HepG2 (cell line): ENCODE measurements around the gene CALU. TPM values are rescaled to one million over a fixed set of nuclear protein-coding genes. Genes with fewer than 3 reads are reported as not detected.
A peak's percentile ranks its signal among the peaks of the same experiment; 100 is the strongest.

Experiments used
- CREM ChIP-seq, 2 experiments: sonication (generic) in 1 of 2; formaldehyde crosslinking in 1 of 2; IDR thresholded peaks; 2 replicates each; pipeline versions ENCODE4 v1.4.0 to v1.6.1; 2016 to 2020; ENCODE audit warnings: antibody characterized with exemption in 1 of 2, mild to moderate bottlenecking in 1 of 2, missing genetic modification reagents in 1 of 2
- FOSL1 ChIP-seq: sonication (generic); formaldehyde crosslinking; IDR thresholded peaks from 2 replicates; pipeline ENCODE4 v1.9.0; 2021; ENCODE audit warnings: missing genetic modification reagents, borderline replicate concordance
- FOXJ3 ChIP-seq: sonication (generic); formaldehyde crosslinking; IDR thresholded peaks from 2 replicates; pipeline ENCODE4 v1.4.0; 2020; ENCODE audit warnings: missing genetic modification reagents, mild to moderate bottlenecking, borderline replicate concordance
- GPN1 ChIP-seq: sonication (generic); formaldehyde crosslinking; IDR thresholded peaks from 2 replicates; pipeline ENCODE4 v1.5.1; 2020; ENCODE audit warnings: missing genetic modification reagents, borderline replicate concordance
- MIXL1 ChIP-seq: IDR thresholded peaks from 2 replicates; pipeline ENCODE4 v1.6.1; 2016
- NCOA2 ChIP-seq: sonication (generic); formaldehyde crosslinking; IDR thresholded peaks from 2 replicates; pipeline ENCODE4 v1.8.0; 2022; ENCODE audit warnings: inconsistent platforms
- NR2F1 ChIP-seq, 2 experiments: fragments of 450-650 bp in 1 of 2; formaldehyde crosslinking in 1 of 2; IDR thresholded peaks; 2 replicates each; pipeline versions ENCODE4 v1.5.0 to v1.6.1; 2016 to 2020; ENCODE audit warnings: mild to moderate bottlenecking in 1 of 2, missing compliant biosample characterization in 1 of 2, missing genetic modification reagents in 1 of 2, moderate library complexity in 1 of 2
- RARA ChIP-seq: IDR thresholded peaks from 2 replicates; pipeline ENCODE4 v1.6.1; 2016; ENCODE audit warnings: missing genetic modification reagents, missing compliant biosample characterization
- RCOR2 ChIP-seq: IDR thresholded peaks from 2 replicates; pipeline ENCODE4 v1.6.1; 2016; ENCODE audit warnings: missing biosample characterization, missing genetic modification reagents
- SRSF1 ChIP-seq: fragments of 200-400 bp; formaldehyde crosslinking; optimal IDR thresholded peaks from 2 replicates; pipeline ENCODE3; 2017; ENCODE audit warnings: mild to moderate bottlenecking, low read depth, low read length, moderate library complexity
- ZFP36L1 ChIP-seq: sonication (generic); formaldehyde crosslinking; IDR thresholded peaks from 2 replicates; pipeline ENCODE4 v1.8.0; 2022; ENCODE audit warnings: mild to moderate bottlenecking, missing genetic modification reagents, moderate library complexity
- ZNF7 ChIP-seq: IDR thresholded peaks from 2 replicates; pipeline ENCODE4 v1.6.1; 2016; ENCODE audit warnings: missing biosample characterization, missing genetic modification reagents
- ZNF713 ChIP-seq: sonication (generic); formaldehyde crosslinking; IDR thresholded peaks from 2 replicates; pipeline ENCODE4 v1.4.0; 2020; ENCODE audit warnings: mild to moderate bottlenecking, missing genetic modification reagents
- ZNF775 ChIP-seq: sonication (generic); formaldehyde crosslinking; IDR thresholded peaks from 2 replicates; pipeline ENCODE4 v1.4.0; 2020; ENCODE audit warnings: missing genetic modification reagents, mild to moderate bottlenecking, moderate library complexity, borderline replicate concordance
- polyA plus RNA-seq, 8 experiments: library from polyadenylated mRNA; depleted of rRNA in 3 of 8; stranded (reverse) in 7 of 8; unstranded in 1 of 8; fragments of >200 nt; fragmentation: Illumina TruSeq in 4 of 8; extraction: Trizol in 4 of 8; gene quantifications; 2 replicates each; pipeline versions ENCODE4 v1.2.1 to v1.2.3, GENCODE V29; 2011 to 2016; ENCODE audit warnings: low read depth in 4 of 8, missing spikeins in 1 of 8, mixed read lengths in 1 of 8; ENCODE audit not compliant: insufficient read depth in 1 of 8
- total RNA-seq, 5 experiments: library from RNA; depleted of rRNA; stranded (reverse); fragments of >200 nt; fragmentation: Illumina TruSeq; extraction: Trizol; gene quantifications; 2 replicates each; pipeline ENCODE4 v1.2.3, GENCODE V29; 2016; ENCODE audit warnings: low read depth in 1 of 5
- TF ChIP-seq, protein P1 (sequence below): sonication (generic); formaldehyde crosslinking; IDR thresholded peaks from 2 replicates; pipeline ENCODE4 v1.5.0; 2020; ENCODE audit warnings: mild to moderate bottlenecking, low read depth, missing genetic modification reagents, borderline replicate concordance
- TF ChIP-seq, protein P2 (sequence below): sonication (generic); formaldehyde crosslinking; IDR thresholded peaks from 2 replicates; pipeline ENCODE4 v1.5.0; 2020; ENCODE audit warnings: missing genetic modification reagents
- TF ChIP-seq, protein P3 (sequence below): sonication (generic); formaldehyde crosslinking; conservative IDR thresholded peaks from 2 replicates; pipeline ENCODE4 v1.4.0; 2020; ENCODE audit warnings: mild to moderate bottlenecking, missing genetic modification reagents, moderate library complexity
- TF ChIP-seq, protein P4 (sequence below): IDR thresholded peaks from 2 replicates; pipeline ENCODE4 v1.6.1; 2012; ENCODE audit warnings: low read depth, low read length, improper control_type of control experiment
- TF ChIP-seq, protein P5 (sequence below): IDR thresholded peaks from 2 replicates; pipeline ENCODE4 v1.6.1; 2012; ENCODE audit warnings: inconsistent platforms

CALU gene
- total and polyA plus RNA-seq, 2 of the 13 experiments (the other 11 are each of a cell fraction or from before 2014, with no cell fraction given): 198 to 252 TPM

DNA sequence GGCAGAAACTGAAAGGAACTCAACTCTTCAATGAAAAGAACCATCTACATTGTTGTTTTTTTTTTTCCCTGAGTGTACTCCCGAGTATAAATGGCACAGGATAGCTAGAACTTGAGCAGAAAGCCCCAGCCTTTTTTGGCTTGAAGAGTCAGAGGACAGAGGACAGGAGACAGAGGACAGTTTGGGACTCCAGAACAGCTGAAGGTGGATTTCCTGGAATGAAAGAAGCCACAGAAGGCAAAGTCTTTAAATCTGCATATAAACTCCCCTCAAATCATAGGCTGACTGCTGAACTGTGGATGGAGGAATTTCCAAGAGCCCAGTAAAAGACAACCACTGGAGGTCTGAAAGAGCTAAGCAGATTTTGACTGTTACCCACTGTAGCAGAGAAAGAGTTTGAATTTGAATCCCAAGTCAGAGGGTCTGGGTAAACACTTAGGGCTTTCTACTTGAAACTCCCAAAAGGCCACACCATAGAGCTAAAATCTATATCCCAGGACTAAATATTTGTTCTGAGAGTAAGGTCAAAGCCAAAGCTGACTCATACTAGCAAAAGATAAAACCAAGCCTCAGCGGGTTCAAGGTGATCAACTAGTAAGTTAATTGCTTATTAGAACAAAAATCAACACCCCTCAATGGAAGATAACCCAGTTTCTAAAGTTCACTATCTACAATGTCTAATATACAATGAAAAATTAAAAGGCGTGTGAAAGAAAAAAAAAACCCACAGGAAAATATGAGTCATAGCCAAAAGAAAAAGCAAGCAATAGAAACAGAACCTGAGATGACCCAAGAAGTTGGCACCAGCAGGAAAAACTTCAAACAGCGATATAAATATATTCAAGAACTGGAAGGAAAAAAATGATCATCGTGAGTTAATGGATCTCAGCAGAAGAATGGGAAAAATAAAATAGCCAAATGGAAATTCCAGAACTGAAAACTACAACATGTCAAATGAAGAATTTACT lies 38.3 kb downstream of the CALU start (continued):
- TF ChIP-seq GPN1 (no peak), ZNF7 (CRISPR knock-in tag) (peak; percentile 58; the same call in 1 of the 2 replicates), MIXL1 (peak; percentile 50; the same call in 1 of the 2 replicates), NCOA2 (peak; percentile 12; the same call in 1 of the 2 replicates), NR2F1 (CRISPR knock-in tag; IDR thresholded peaks at IDR 0.05) (peak in 1 of 2 experiments; percentile 49; a peak in 2 of 4 replicates), ZNF775 (CRISPR knock-in tag) (no peak), FOXJ3 (CRISPR knock-in tag) (0 out of 2 replicates have a peak, but pooled peaks have one; percentile 30), RARA (CRISPR knock-in tag) (peak; percentile 73), FOSL1 (CRISPR knock-in tag) (peak; percentile 80; the same call in 1 of the 2 replicates), CREM (IDR thresholded peaks at IDR 0.05) (no peak; the same call in 1 of the 2 replicates), CREM (CRISPR knock-in tag; IDR thresholded peaks at IDR 0.05) (no peak), RCOR2 (CRISPR knock-in tag) (no peak), SRSF1 (no peak), ZFP36L1 (CRISPR knock-in tag) (no peak), ZNF713 (no peak)
- TF ChIP-seq, protein P1, sequence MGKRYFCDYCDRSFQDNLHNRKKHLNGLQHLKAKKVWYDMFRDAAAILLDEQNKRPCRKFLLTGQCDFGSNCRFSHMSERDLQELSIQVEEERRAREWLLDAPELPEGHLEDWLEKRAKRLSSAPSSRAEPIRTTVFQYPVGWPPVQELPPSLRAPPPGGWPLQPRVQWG (CRISPR knock-in tag): no peak
- TF ChIP-seq, protein P2, sequence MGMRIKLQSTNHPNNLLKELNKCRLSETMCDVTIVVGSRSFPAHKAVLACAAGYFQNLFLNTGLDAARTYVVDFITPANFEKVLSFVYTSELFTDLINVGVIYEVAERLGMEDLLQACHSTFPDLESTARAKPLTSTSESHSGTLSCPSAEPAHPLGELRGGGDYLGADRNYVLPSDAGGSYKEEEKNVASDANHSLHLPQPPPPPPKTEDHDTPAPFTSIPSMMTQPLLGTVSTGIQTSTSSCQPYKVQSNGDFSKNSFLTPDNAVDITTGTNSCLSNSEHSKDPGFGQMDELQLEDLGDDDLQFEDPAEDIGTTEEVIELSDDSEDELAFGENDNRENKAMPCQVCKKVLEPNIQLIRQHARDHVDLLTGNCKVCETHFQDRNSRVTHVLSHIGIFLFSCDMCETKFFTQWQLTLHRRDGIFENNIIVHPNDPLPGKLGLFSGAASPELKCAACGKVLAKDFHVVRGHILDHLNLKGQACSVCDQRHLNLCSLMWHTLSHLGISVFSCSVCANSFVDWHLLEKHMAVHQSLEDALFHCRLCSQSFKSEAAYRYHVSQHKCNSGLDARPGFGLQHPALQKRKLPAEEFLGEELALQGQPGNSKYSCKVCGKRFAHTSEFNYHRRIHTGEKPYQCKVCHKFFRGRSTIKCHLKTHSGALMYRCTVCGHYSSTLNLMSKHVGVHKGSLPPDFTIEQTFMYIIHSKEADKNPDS: no peak
- TF ChIP-seq, protein P3, sequence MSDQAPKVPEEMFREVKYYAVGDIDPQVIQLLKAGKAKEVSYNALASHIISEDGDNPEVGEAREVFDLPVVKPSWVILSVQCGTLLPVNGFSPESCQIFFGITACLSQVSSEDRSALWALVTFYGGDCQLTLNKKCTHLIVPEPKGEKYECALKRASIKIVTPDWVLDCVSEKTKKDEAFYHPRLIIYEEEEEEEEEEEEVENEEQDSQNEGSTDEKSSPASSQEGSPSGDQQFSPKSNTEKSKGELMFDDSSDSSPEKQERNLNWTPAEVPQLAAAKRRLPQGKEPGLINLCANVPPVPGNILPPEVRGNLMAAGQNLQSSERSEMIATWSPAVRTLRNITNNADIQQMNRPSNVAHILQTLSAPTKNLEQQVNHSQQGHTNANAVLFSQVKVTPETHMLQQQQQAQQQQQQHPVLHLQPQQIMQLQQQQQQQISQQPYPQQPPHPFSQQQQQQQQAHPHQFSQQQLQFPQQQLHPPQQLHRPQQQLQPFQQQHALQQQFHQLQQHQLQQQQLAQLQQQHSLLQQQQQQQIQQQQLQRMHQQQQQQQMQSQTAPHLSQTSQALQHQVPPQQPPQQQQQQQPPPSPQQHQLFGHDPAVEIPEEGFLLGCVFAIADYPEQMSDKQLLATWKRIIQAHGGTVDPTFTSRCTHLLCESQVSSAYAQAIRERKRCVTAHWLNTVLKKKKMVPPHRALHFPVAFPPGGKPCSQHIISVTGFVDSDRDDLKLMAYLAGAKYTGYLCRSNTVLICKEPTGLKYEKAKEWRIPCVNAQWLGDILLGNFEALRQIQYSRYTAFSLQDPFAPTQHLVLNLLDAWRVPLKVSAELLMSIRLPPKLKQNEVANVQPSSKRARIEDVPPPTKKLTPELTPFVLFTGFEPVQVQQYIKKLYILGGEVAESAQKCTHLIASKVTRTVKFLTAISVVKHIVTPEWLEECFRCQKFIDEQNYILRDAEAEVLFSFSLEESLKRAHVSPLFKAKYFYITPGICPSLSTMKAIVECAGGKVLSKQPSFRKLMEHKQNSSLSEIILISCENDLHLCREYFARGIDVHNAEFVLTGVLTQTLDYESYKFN: peak; percentile 38; the same call in 1 of the 2 replicates
- TF ChIP-seq, protein P4, sequence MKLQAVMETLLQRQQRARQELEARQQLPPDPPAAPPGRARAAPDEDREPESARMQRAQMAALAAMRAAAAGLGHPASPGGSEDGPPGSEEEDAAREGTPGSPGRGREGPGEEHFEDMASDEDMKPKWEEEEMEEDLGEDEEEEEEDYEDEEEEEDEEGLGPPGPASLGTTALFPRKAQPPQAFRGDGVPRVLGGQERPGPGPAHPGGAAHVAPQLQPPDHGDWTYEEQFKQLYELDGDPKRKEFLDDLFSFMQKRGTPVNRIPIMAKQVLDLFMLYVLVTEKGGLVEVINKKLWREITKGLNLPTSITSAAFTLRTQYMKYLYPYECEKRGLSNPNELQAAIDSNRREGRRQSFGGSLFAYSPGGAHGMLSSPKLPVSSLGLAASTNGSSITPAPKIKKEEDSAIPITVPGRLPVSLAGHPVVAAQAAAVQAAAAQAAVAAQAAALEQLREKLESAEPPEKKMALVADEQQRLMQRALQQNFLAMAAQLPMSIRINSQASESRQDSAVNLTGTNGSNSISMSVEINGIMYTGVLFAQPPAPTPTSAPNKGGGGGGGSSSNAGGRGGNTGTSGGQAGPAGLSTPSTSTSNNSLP: no peak
- TF ChIP-seq, protein P5, sequence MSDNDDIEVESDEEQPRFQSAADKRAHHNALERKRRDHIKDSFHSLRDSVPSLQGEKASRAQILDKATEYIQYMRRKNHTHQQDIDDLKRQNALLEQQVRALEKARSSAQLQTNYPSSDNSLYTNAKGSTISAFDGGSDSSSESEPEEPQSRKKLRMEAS: no peak
